H1 (cell line): ENCODE measurements around the gene ZNF486. TPM values are rescaled to one million over a fixed set of nuclear protein-coding genes. Genes with fewer than 3 reads are reported as not detected.
A peak's percentile ranks its signal among the peaks of the same experiment; 100 is the strongest.

Experiments
- CTCF ChIA-PET: fragments of 300-600 bp; sonication (Branson Sonifier 250); formaldehyde crosslinking; loops from one replicate; lab custom pipeline; 2021; ENCODE audit not compliant: partially characterized antibody; lab: Charles Lee
- POLR2A ChIA-PET: fragments of 300-600 bp; sonication (Branson Sonifier 250); formaldehyde crosslinking; loops from one replicate; lab custom pipeline; 2021; ENCODE audit warnings: inconsistent platforms; ENCODE audit not compliant: partially characterized antibody; lab: Charles Lee
- DNase-seq, 2 experiments: peaks; one replicate each; pipeline versions ENCODE4 v3.0.0 to v3.0.0-alpha.2; 2010 to 2022; ENCODE audit warnings: low spot score in 2 of 2, low read depth in 1 of 2, mixed read lengths in 1 of 2
- FAIRE-seq: peaks from 2 replicates; lab custom pipeline; 2011; peaks lifted over from hg19 to GRCh38; lab: Jason Lieb, UNC
- H2AFZ ChIP-seq: 2 replicates; pipeline ENCODE4 v1.8.1; 2012; ENCODE audit warnings: low read length, inconsistent platforms
- H2AK5ac ChIP-seq: 2 replicates; pipeline ENCODE4 v1.6.1; 2013; ENCODE audit warnings: low read depth, low read length
- H2BK120ac ChIP-seq: replicated peaks from 2 replicates; pipeline ENCODE3; 2013; ENCODE audit warnings: low read depth, low read length, inconsistent platforms
- H2BK12ac ChIP-seq: 2 replicates; pipeline ENCODE4 v1.6.1; 2013; ENCODE audit warnings: low read depth, low read length
- H2BK15ac ChIP-seq: 2 replicates; pipeline ENCODE4 v1.6.1; 2013; ENCODE audit warnings: low read length
- H2BK20ac ChIP-seq: 2 replicates; pipeline ENCODE4 v1.6.1; 2013; ENCODE audit warnings: low read length
- H2BK5ac ChIP-seq: 2 replicates; pipeline ENCODE4 v1.6.1; 2013; ENCODE audit warnings: low read depth, low read length
- H3K14ac ChIP-seq: 2 replicates; pipeline ENCODE4 v1.6.1; 2013; ENCODE audit warnings: inconsistent platforms; ENCODE audit not compliant: insufficient read length
- H3K18ac ChIP-seq: 2 replicates; pipeline ENCODE4 v1.6.1; 2013; ENCODE audit warnings: low read length; ENCODE audit errors: extremely low read depth
- H3K23ac ChIP-seq: 2 replicates; pipeline ENCODE4 v1.6.1; 2013; ENCODE audit warnings: inconsistent platforms; ENCODE audit not compliant: insufficient read length
- H3K23me2 ChIP-seq: 2 replicates; pipeline ENCODE4 v1.6.1; 2013; ENCODE audit warnings: low read depth, low read length
- H3K27ac ChIP-seq: 2 replicates; pipeline ENCODE4 v1.6.1; 2011; ENCODE audit warnings: low read depth, low read length, inconsistent platforms
- H3K27me3 ChIP-seq, 4 experiments: replicated peaks in 1 of 4; 1 replicate in 1 of 4; 2 replicates in 3 of 4; pipeline versions ENCODE4 v1.6.1 to v1.8.1; 2011 to 2013; ENCODE audit warnings: low read length in 3 of 4, mild to moderate bottlenecking in 3 of 4, inconsistent platforms in 2 of 4, mixed read lengths in 2 of 4, moderate library complexity in 1 of 4; ENCODE audit not compliant: control insufficient read depth in 3 of 4, insufficient read depth in 3 of 4; ENCODE audit errors: extremely low read depth in 1 of 4
- H3K36me3 ChIP-seq, 4 experiments: 2 replicates each; pipeline versions ENCODE4 v1.6.1 to v1.8.1; 2011 to 2013; ENCODE audit warnings: mild to moderate bottlenecking in 4 of 4, low read length in 3 of 4, moderate library complexity in 2 of 4, control low read depth in 1 of 4, inconsistent platforms in 1 of 4; ENCODE audit not compliant: insufficient read depth in 4 of 4, control insufficient read depth in 2 of 4
- H3K4ac ChIP-seq: replicated peaks from 2 replicates; pipeline ENCODE3; 2013; ENCODE audit warnings: low read length, low read depth, mixed read lengths, inconsistent platforms; ENCODE audit not compliant: insufficient read length
- H3K4me1 ChIP-seq, 4 experiments: replicated peaks in 1 of 4; 1 replicate in 1 of 4; 2 replicates in 3 of 4; pipeline versions ENCODE4 v1.6.1 to v1.8.1; 2011 to 2013; ENCODE audit warnings: low read length in 3 of 4, inconsistent platforms in 2 of 4, mixed read lengths in 1 of 4; ENCODE audit not compliant: insufficient read depth in 4 of 4, control insufficient read depth in 3 of 4
- H3K4me2 ChIP-seq, 2 experiments: 2 replicates each; pipeline versions ENCODE4 v1.6.1 to v1.8.1; 2011 to 2013; ENCODE audit warnings: low read depth in 2 of 2, low read length in 2 of 2, control low read depth in 1 of 2, inconsistent platforms in 1 of 2, mild to moderate bottlenecking in 1 of 2; ENCODE audit not compliant: insufficient read depth in 1 of 2
- H3K4me3 ChIP-seq, 4 experiments: fragments of 200-600, 300-600 bp in 1 of 4; sonication (generic), shearing (Covaris generic), sonication (Bioruptor Twin) in 1 of 4; 2 replicates each; pipeline versions ENCODE4 v1.5.1 to v1.8.1; 2011 to 2016; ENCODE audit warnings: low read length in 4 of 4, low read depth in 3 of 4, control low read depth in 2 of 4, inconsistent platforms in 2 of 4, mild to moderate bottlenecking in 2 of 4, mixed read lengths in 1 of 4, moderate library complexity in 1 of 4; ENCODE audit not compliant: insufficient read depth in 2 of 4; ENCODE audit errors: extremely low read depth in 1 of 4
- H3K56ac ChIP-seq: replicated peaks from 2 replicates; pipeline ENCODE3; 2013; ENCODE audit warnings: low read depth, mild to moderate bottlenecking, mixed read lengths, low read length, inconsistent platforms; ENCODE audit not compliant: insufficient read length
- H3K79me1 ChIP-seq: 2 replicates; pipeline ENCODE4 v1.6.1; 2013; ENCODE audit warnings: low read depth, low read length, control low read depth
- H3K79me2 ChIP-seq, 2 experiments: 2 replicates each; pipeline versions ENCODE4 v1.6.1 to v1.8.1; 2012 to 2013; ENCODE audit warnings: low read length in 2 of 2, mild to moderate bottlenecking in 2 of 2, inconsistent platforms in 1 of 2; ENCODE audit not compliant: insufficient read depth in 2 of 2, control insufficient read depth in 1 of 2
- H3K9ac ChIP-seq, 4 experiments: replicated peaks in 1 of 4; 1 replicate in 1 of 4; 2 replicates in 3 of 4; pipeline versions ENCODE4 v1.6.1 to v1.8.1; 2011 to 2013; ENCODE audit warnings: low read depth in 3 of 4, low read length in 3 of 4, control low read depth in 2 of 4, mild to moderate bottlenecking in 2 of 4, moderate library complexity in 2 of 4, inconsistent platforms in 1 of 4; ENCODE audit errors: extremely low read depth in 1 of 4
- H3K9me3 ChIP-seq, 2 experiments: 2 replicates each; pipeline versions ENCODE4 v1.6.1 to v1.8.1; 2012 to 2013; ENCODE audit warnings: mild to moderate bottlenecking in 2 of 2, moderate library complexity in 2 of 2, control low read depth in 1 of 2, inconsistent platforms in 1 of 2, low read depth in 1 of 2, low read length in 1 of 2, mixed read lengths in 1 of 2; ENCODE audit not compliant: insufficient read depth in 2 of 2
- H4K20me1 ChIP-seq, 2 experiments: replicated peaks in 1 of 2; 2 replicates each; pipeline versions ENCODE3 to v1.8.1; 2011 to 2013; ENCODE audit warnings: inconsistent platforms in 2 of 2, low read length in 2 of 2, mild to moderate bottlenecking in 1 of 2; ENCODE audit not compliant: insufficient read depth in 2 of 2, control insufficient read depth in 1 of 2
- H4K5ac ChIP-seq: 2 replicates; pipeline ENCODE4 v1.6.1; 2013; ENCODE audit warnings: low read length, low read depth, mixed read lengths, inconsistent platforms; ENCODE audit not compliant: insufficient read length
- H4K8ac ChIP-seq: 2 replicates; pipeline ENCODE4 v1.8.0; 2013; ENCODE audit warnings: mild to moderate bottlenecking, moderate library complexity, low read length, inconsistent platforms; ENCODE audit not compliant: insufficient read depth; ENCODE audit errors: extremely low read depth
- H4K91ac ChIP-seq: replicated peaks from 2 replicates; pipeline ENCODE3; 2013; ENCODE audit warnings: low read length, mixed read lengths, inconsistent platforms; ENCODE audit not compliant: insufficient read length
- CEBPB ChIP-seq: IDR thresholded peaks from 2 replicates; pipeline ENCODE4 v1.6.1; 2012; ENCODE audit warnings: low read depth, low read length
- JUND ChIP-seq: IDR thresholded peaks from 2 replicates; pipeline ENCODE4 v1.6.1; 2011; ENCODE audit warnings: mild to moderate bottlenecking, improper control_type of control experiment, low read length
- MAX ChIP-seq: IDR thresholded peaks from 2 replicates; pipeline ENCODE4 v1.6.1; 2012; ENCODE audit warnings: inconsistent platforms
- RAD21 ChIP-seq, 2 experiments: IDR thresholded peaks in 1 of 2; conservative IDR thresholded peaks in 1 of 2; 2 replicates each; pipeline ENCODE4 v1.6.1; 2011; ENCODE audit warnings: low read depth in 2 of 2, low read length in 2 of 2, improper control_type of control experiment in 1 of 2, inconsistent platforms in 1 of 2, mild to moderate bottlenecking in 1 of 2, moderate library complexity in 1 of 2
- SAP30 ChIP-seq: fragments of 300-600 bp; sonication (generic); IDR thresholded peaks from 2 replicates; pipeline ENCODE4 v1.7.1; 2012; ENCODE audit warnings: low read length, moderate library complexity, mild to moderate bottlenecking, inconsistent platforms; ENCODE audit not compliant: insufficient read depth, insufficient replicate concordance
- WGBS, 2 experiments: shearing (Covaris generic) in 1 of 2; methylation state at CpG; one replicate each; pipeline versions ENCODE4 v1.1.6 to v1.1.7; 2013 to 2015; ENCODE audit warnings: low lambda C conversion rate in 2 of 2, mixed read lengths in 2 of 2, inconsistent platforms in 1 of 2, low coverage in 1 of 2, missing lambda C conversion rate in 1 of 2; ENCODE audit not compliant: insufficient replicate concordance in 2 of 2, insufficient coverage in 1 of 2, insufficient read length in 1 of 2; ENCODE audit errors: extremely low coverage in 1 of 2, missing lambda C conversion rate in 1 of 2; 5-methylcytosine and 5-hydroxymethylcytosine counted together
- polyA plus RNA-seq, 7 experiments: library from polyadenylated mRNA; depleted of rRNA in 3 of 7; stranded (reverse) in 5 of 7; unstranded in 2 of 7; fragments of >200 nt in 5 of 7; fragments of 200-250 nt in 2 of 7; gene quantifications; 1 replicate in 5 of 7; 2 replicates in 1 of 7; 4 replicates in 1 of 7; pipeline versions ENCODE4 v1.2.1 to v1.2.3, GENCODE V29; 2011 to 2013; ENCODE audit warnings: missing spikeins in 2 of 7, mixed read lengths in 2 of 7
- total RNA-seq: library from RNA; stranded (reverse); fragmentation: NEBNext Ultra II Directional; extraction: Animal tissue kit (Norgen Biotek cat#: 25700); gene quantifications from 2 replicates; pipeline ENCODE4 v1.2.1, GENCODE V29; 2021

The ZNF486 gene
- total and polyA plus RNA-seq, 2 of the 8 experiments (the other 6 are each of a cell fraction or from before 2014, with no cell fraction given), result 10.7 to 23.4 TPM

- no peak overlapping the region for H2BK12ac ChIP-seq
- H4K91ac ChIP-seq, result no peak overlapping the region
- no peaks in the 10 kb centered on the region; a peak in 1 of 4 replicates for H3K9me3 ChIP-seq
- H3K4me1 ChIP-seq, result no peaks in the 10 kb centered on the region
- no peak overlapping the region for H2AFZ ChIP-seq
- H3K79me1 ChIP-seq, result no peaks in the 10 kb centered on the region
- no peak overlapping the region for H3K56ac ChIP-seq
- no peak overlapping the region for H4K8ac ChIP-seq
- H3K23me2 ChIP-seq, result no peaks in the 10 kb centered on the region
- no peak overlapping the region for H3K4ac ChIP-seq
- FAIRE-seq (peak; percentile 24), DNase-seq (no peak)
- CTCF ChIA-PET, result no interaction called here
- H3K23ac ChIP-seq, result no peak overlapping the region
- H3K4me2 ChIP-seq, result no peak overlapping the region
- peaks cover 0 to 3% of the 10 kb centered on the region in 2 experiments; a peak in 1 of 4 replicates for H3K79me2 ChIP-seq
- no peak overlapping the region for H2AK5ac ChIP-seq
- no peak overlapping the region for H2BK20ac ChIP-seq
- peaks cover 2 to 53% (median 22%) of the 10 kb centered on the region in 4 experiments; a peak in 5 of 8 replicates for H3K36me3 ChIP-seq
- no peak overlapping the region for H3K18ac ChIP-seq
- no peaks in the 10 kb centered on the region for H4K20me1 ChIP-seq
- no peak overlapping the region for H2BK120ac ChIP-seq
- TF ChIP-seq MAX (no peak), SAP30 (no peak), JUND (no peak), RAD21 (IDR thresholded peaks at IDR 0.05 in 1 of 2, conservative IDR thresholded peaks at IDR 0.05 in 1 of 2; ENCODE audit: low read depth in 2 of 2, low read length in 2 of 2) (no peak), CEBPB (peak; percentile 58; the same call in 1 of the 2 replicates)
- H2BK15ac ChIP-seq, result no peak overlapping the region
- H3K9ac ChIP-seq, result no peak overlapping the region
- H3K27ac ChIP-seq, result no peak overlapping the region
- 97% methylated on average over 4 of the region's 4 CpGs; no CpG with 5 or more reads in 1 of the 2 experiments for WGBS, 2 experiments
- no peaks in the 10 kb centered on the region for H3K27me3 ChIP-seq
- H3K4me3 ChIP-seq, result no peak overlapping the region
- no peak overlapping the region for H4K5ac ChIP-seq
- H2BK5ac ChIP-seq, result no peak overlapping the region
- POLR2A ChIA-PET, result interaction anchor here (0.8 kb wide), 1 partner anchor 1337 kb away, joined by 3 read pairs; no protein-coding TSS in a partner anchor
- no peak overlapping the region for H3K14ac ChIP-seq
Measured at GRCh38 chr19:20186174-20186573, 19.2 kb downstream of the ZNF486 start.
